Measurements from ENCODE around the gene SYNPO2L.
"Not testable (repeated sequence)": the region's sequence is repeated elsewhere in the genome, so short reads cannot be mapped to it uniquely, and the experiment has no call there.

Gene SYNPO2L

GRCh38 chr10:73655990-73656298, at the start of gene SYNPO2L:
TSS of gene SYNPO2L (minus strand) at chr10:73656029. CDS start at chr10:73655922, 107 bp downstream.
- DNase-seq (ENCODE audit: low read depth): no peak

- DNase-seq (ENCODE audit: low read depth): not testable (repeated sequence)
These were observed 48.1 kb upstream of the SYNPO2L start for GRCh38 chr10:73703924-73704323.

- not testable (repeated sequence) for DNase-seq (ENCODE audit: low read depth)
These were observed 43.0 kb upstream of the SYNPO2L start for GRCh38 chr10:73698819-73699218.

GRCh38 chr10:73697675-73698159, 41.9 kb upstream of the SYNPO2L start, which contains the start of gene AGAP5:
TSS of gene AGAP5 (minus strand) at chr10:73698109. CDS start at chr10:73697755, 354 bp downstream.
- DNase-seq (ENCODE audit: low read depth): not testable (repeated sequence)

- peak; percentile 31 for DNase-seq (ENCODE audit: low read depth)
These were observed 39.5 kb upstream of the SYNPO2L start for GRCh38 chr10:73695302-73695701.

- not testable (repeated sequence) for DNase-seq (ENCODE audit: low read depth)
These were observed 34.9 kb upstream of the SYNPO2L start for GRCh38 chr10:73690755-73691154.

GRCh38 chr10:73689596-73689995, 33.8 kb upstream of the SYNPO2L start:
- not testable (repeated sequence) for DNase-seq (ENCODE audit: low read depth)

GRCh38 chr10:73687641-73688040, 31.8 kb upstream of the SYNPO2L start:
- DNase-seq (ENCODE audit: low read depth): not testable (repeated sequence)

- DNase-seq (ENCODE audit: low read depth): not testable (repeated sequence)
These were observed 18.7 kb upstream of the SYNPO2L start for GRCh38 chr10:73674546-73674945.

GRCh38 chr10:73668378-73668777, 12.5 kb upstream of the SYNPO2L start:
- not testable (repeated sequence) for DNase-seq (ENCODE audit: low read depth)

- peak; percentile 51 for DNase-seq (ENCODE audit: low read depth)
These were observed 10.5 kb upstream of the SYNPO2L start for GRCh38 chr10:73666153-73666809.

- not testable (repeated sequence) for DNase-seq (ENCODE audit: low read depth)
These were observed 9.8 kb upstream of the SYNPO2L start for GRCh38 chr10:73665581-73665980.

GRCh38 chr10:73664156-73665040, 8.6 kb upstream of the SYNPO2L start:
- not testable (repeated sequence) for DNase-seq (ENCODE audit: low read depth)

GRCh38 chr10:73663621-73664020, 7.8 kb upstream of the SYNPO2L start:
- DNase-seq (ENCODE audit: low read depth): not testable (repeated sequence)

GRCh38 chr10:73662705-73663104, 6.9 kb upstream of the SYNPO2L start:
- peak; percentile 24 for DNase-seq (ENCODE audit: low read depth)

- no peak for DNase-seq (ENCODE audit: low read depth)
These were observed 406 bp downstream of the SYNPO2L start for GRCh38 chr10:73655257-73655989.

- DNase-seq (ENCODE audit: low read depth): peak; percentile 69
These were observed 2.1 kb downstream of the SYNPO2L start for GRCh38 chr10:73653701-73654100.

GRCh38 chr10:73653195-73653594, 2.6 kb downstream of the SYNPO2L start:
- no peak for DNase-seq (ENCODE audit: low read depth)

- DNase-seq (ENCODE audit: low read depth): peak; percentile 77
These were observed 5.1 kb downstream of the SYNPO2L start for GRCh38 chr10:73650537-73651331.

GRCh38 chr10:73649876-73650536, 5.8 kb downstream of the SYNPO2L start:
- no peak for DNase-seq (ENCODE audit: low read depth)

Measured in iris pigment epithelial cell (primary cell).